Measurements from ENCODE around the gene ZSWIM2. TPM values are rescaled to one million over a fixed set of nuclear protein-coding genes. Genes with fewer than 3 reads are reported as not detected.

The ZSWIM2 gene
- total and polyA plus RNA-seq, 2 of the 4 experiments (the other 2 are of a cell fraction): 0.09 TPM; not detected in 1

DNA sequence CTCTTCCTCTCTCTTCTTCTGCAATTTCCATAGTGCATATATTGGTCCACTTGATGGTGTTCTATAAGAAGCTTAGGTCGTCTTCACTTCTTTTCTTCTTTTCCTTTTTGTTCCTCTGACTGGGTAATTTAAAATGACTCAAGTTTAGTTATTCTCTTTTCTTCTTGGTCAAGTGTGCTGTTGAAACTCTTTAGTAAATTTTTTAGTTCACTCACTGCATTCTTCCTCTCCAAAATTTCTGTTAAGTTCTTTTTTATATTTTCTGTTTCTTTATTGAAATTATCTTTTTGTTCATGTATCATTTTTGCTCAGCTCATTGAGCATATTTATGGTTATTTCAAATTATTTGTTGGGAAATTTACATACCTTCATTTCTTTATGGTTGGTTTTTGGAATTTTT lies 32.7 kb upstream of the ZSWIM2 start:
- intact Hi-C loops (cut with micrococcal nuclease): no loop called here

More for the DNA sequence above, 32.7 kb upstream of the ZSWIM2 start:
- H2BK20ac ChIP-seq (ENCODE audit: low read depth, low read length): no peak overlapping the region
- H3K56ac ChIP-seq (ENCODE audit: extremely low read depth, insufficient read depth, low read length): no peak overlapping the region
- TF ChIP-seq USF2 (IDR thresholded peaks at IDR 0.05; ENCODE audit: low read depth, low read length): no peak
- no peak for TF ChIP-seq NFE2L2 (IDR thresholded peaks at IDR 0.05; ENCODE audit: low read depth, low read length)
- no peak for TF ChIP-seq CHD1 (IDR thresholded peaks at IDR 0.05; ENCODE audit: low read depth, low read length)
- TF ChIP-seq RAD21 (IDR thresholded peaks at IDR 0.05; ENCODE audit: low read length): no peak
- TF ChIP-seq, protein P1, sequence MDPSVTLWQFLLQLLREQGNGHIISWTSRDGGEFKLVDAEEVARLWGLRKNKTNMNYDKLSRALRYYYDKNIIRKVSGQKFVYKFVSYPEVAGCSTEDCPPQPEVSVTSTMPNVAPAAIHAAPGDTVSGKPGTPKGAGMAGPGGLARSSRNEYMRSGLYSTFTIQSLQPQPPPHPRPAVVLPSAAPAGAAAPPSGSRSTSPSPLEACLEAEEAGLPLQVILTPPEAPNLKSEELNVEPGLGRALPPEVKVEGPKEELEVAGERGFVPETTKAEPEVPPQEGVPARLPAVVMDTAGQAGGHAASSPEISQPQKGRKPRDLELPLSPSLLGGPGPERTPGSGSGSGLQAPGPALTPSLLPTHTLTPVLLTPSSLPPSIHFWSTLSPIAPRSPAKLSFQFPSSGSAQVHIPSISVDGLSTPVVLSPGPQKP (IDR thresholded peaks at IDR 0.05; ENCODE audit: borderline replicate concordance, low read depth, low read length): no peak
- TF ChIP-seq CTCF (conservative IDR thresholded peaks at IDR 0.05; ENCODE audit: low read depth, low read length): no peak
- no peak for TF ChIP-seq MXI1 (IDR thresholded peaks at IDR 0.05; ENCODE audit: borderline replicate concordance, low read depth, low read length)
- no peak for TF ChIP-seq MAZ (IDR thresholded peaks at IDR 0.05; ENCODE audit: borderline replicate concordance, low read depth, low read length)
- TF ChIP-seq FOS (IDR thresholded peaks at IDR 0.05; ENCODE audit: low read depth, low read length): no peak
- no peak for TF ChIP-seq SMC3 (IDR thresholded peaks at IDR 0.05; ENCODE audit: low read depth, low read length)
- TF ChIP-seq POLR2A (IDR thresholded peaks at IDR 0.05; ENCODE audit: low read depth, low read length): no peak
- TF ChIP-seq MAFK (IDR thresholded peaks at IDR 0.05; ENCODE audit: low read depth, low read length): no peak
- no peak for TF ChIP-seq RCOR1 (IDR thresholded peaks at IDR 0.05; ENCODE audit: insufficient replicate concordance, low read length)
- no peak for TF ChIP-seq CEBPB (IDR thresholded peaks at IDR 0.05; ENCODE audit: low read depth, low read length)
- TF ChIP-seq RFX5 (IDR thresholded peaks at IDR 0.05; ENCODE audit: low read depth, low read length): no peak
- TF ChIP-seq BHLHE40 (IDR thresholded peaks at IDR 0.05; ENCODE audit: low read depth, low read length): no peak
- H2AFZ ChIP-seq (replicated peaks; ENCODE audit: low read length, poor library complexity): no peak overlapping the region
- dilution Hi-C loops (cut with HindIII; ENCODE audit: low sequenced_read_pairs, unreplicated experiment): no loop called here
- no peak overlapping the region for H2AK9ac ChIP-seq (replicated peaks; ENCODE audit: low read depth, low read length, poor library complexity)
- in situ Hi-C loops (cut with MboI; ENCODE audit: low sequenced_read_pairs): no loop called here
- no peak overlapping the region for H3K4me2 ChIP-seq (ENCODE audit: low read depth, low read length)
- ChIA-PET CTCF (no interaction called here), POLR2A (ENCODE audit: unreplicated experiment) (no interaction called here)
- H4K8ac ChIP-seq (ENCODE audit: low read depth in 2 of 2, low read length in 2 of 2): no peak overlapping the region
- H3K4me1 ChIP-seq (ENCODE audit: control insufficient read depth, insufficient read depth, low read length): no peaks in the 10 kb centered on the region
- no peak overlapping the region for H4K91ac ChIP-seq (ENCODE audit: insufficient read depth, low read depth, low read length)
- no peak overlapping the region for H3K4ac ChIP-seq (ENCODE audit: low read depth, low read length)
- no peak overlapping the region for H3K27ac ChIP-seq (ENCODE audit: insufficient read depth, low read length)
- no peak overlapping the region for H3K18ac ChIP-seq (ENCODE audit: low read depth, low read length)
- no peaks in the 10 kb centered on the region for H3K36me3 ChIP-seq (ENCODE audit: control insufficient read depth, insufficient read depth, low read length)
- H3K27me3 ChIP-seq (ENCODE audit: control insufficient read depth, insufficient read depth, low read length): no peaks in the 10 kb centered on the region
- H2BK120ac ChIP-seq (ENCODE audit: low read depth, low read length): no peak overlapping the region
- WGBS, 2 experiments (ENCODE audit: extremely low coverage in 2 of 2, insufficient read length in 1 of 2): no CpG with 5 or more reads among the region's 1 CpG
- H2AK5ac ChIP-seq (ENCODE audit: low read depth, low read length): no peak overlapping the region
- no peak overlapping the region for H3K4me3 ChIP-seq (ENCODE audit: insufficient read depth, low read depth, low read length)
- no peak overlapping the region for H2BK15ac ChIP-seq (ENCODE audit: low read depth, low read length)
- H4K5ac ChIP-seq (ENCODE audit: low read depth, low read length): no peak overlapping the region
- no TSS peak for BruUV-seq (replicated peaks)
- DNase-seq (no peak), ATAC-seq (ENCODE audit: low read depth) (no peak)
- no peaks in the 10 kb centered on the region for H3K9me1 ChIP-seq (ENCODE audit: insufficient read depth, low read length)
- H3K14ac ChIP-seq (replicated peaks; ENCODE audit: low read depth, low read length): no peak overlapping the region
- H3K79me1 ChIP-seq (ENCODE audit: low read depth in 1 of 2, low read length in 2 of 2): no peaks in the 10 kb centered on the region
- no peak overlapping the region for H3K9ac ChIP-seq (ENCODE audit: low read depth, low read length)
- no peak overlapping the region for H2BK5ac ChIP-seq (ENCODE audit: low read depth, low read length, poor library complexity, severe bottlenecking)
- H4K20me1 ChIP-seq (ENCODE audit: insufficient read depth, low read length): no peaks in the 10 kb centered on the region
- no peaks in the 10 kb centered on the region for H3K9me3 ChIP-seq (ENCODE audit: control insufficient read depth, insufficient read depth, low read length)
- H3K23ac ChIP-seq (ENCODE audit: low read depth, low read length): no peak overlapping the region
